Measurements from ENCODE around the gene MYO5A. TPM values are rescaled to one million over a fixed set of nuclear protein-coding genes. Genes with fewer than 3 reads are reported as not detected.

MYO5A gene
- total RNA-seq, 1 experiment from 2014 or later: 9.9 TPM

- CTCF ChIA-PET: no interaction called here
- H3K27me3 ChIP-seq (replicated peaks; ENCODE audit: control insufficient read depth, insufficient read depth, low read length): no peaks in the 10 kb centered on the region
- Mint-ChIP-seq H3K27me3 (ENCODE audit: insufficient read depth, unreplicated experiment) (peaks cover 20% of the 10 kb centered on the region), H3K4me1 (ENCODE audit: low read depth, unreplicated experiment) (peaks cover 7% of the 10 kb centered on the region), H3K4me3 (ENCODE audit: unreplicated experiment) (no peak overlapping the region), H3K27ac (ENCODE audit: unreplicated experiment) (no peak overlapping the region), H3K36me3 (ENCODE audit: insufficient read depth, unreplicated experiment) (no peaks in the 10 kb centered on the region), H3K9me3 (ENCODE audit: unreplicated experiment) (no peaks in the 10 kb centered on the region)
- POLR2A ChIA-PET: no interaction called here
- H3K9me3 ChIP-seq: no peaks in the 10 kb centered on the region
- no TSS peak for BruUV-seq (replicated peaks)
- DNase-seq: no peak
- intact Hi-C loops (cut with micrococcal nuclease; ENCODE audit: unreplicated experiment): no loop called here
- H3K4me3 ChIP-seq (ENCODE audit: low read depth, low read length): no peak overlapping the region
- H3K36me3 ChIP-seq (ENCODE audit: control insufficient read depth, insufficient read depth, low read length): no peaks in the 10 kb centered on the region
- H3K4me1 ChIP-seq: peaks cover 6% of the 10 kb centered on the region; the same call in 1 of the 2 replicates
- TF ChIP-seq, protein P1, sequence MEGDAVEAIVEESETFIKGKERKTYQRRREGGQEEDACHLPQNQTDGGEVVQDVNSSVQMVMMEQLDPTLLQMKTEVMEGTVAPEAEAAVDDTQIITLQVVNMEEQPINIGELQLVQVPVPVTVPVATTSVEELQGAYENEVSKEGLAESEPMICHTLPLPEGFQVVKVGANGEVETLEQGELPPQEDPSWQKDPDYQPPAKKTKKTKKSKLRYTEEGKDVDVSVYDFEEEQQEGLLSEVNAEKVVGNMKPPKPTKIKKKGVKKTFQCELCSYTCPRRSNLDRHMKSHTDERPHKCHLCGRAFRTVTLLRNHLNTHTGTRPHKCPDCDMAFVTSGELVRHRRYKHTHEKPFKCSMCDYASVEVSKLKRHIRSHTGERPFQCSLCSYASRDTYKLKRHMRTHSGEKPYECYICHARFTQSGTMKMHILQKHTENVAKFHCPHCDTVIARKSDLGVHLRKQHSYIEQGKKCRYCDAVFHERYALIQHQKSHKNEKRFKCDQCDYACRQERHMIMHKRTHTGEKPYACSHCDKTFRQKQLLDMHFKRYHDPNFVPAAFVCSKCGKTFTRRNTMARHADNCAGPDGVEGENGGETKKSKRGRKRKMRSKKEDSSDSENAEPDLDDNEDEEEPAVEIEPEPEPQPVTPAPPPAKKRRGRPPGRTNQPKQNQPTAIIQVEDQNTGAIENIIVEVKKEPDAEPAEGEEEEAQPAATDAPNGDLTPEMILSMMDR (IDR thresholded peaks at IDR 0.05; ENCODE audit: insufficient read depth in 1 of 2, low read depth in 1 of 2, low read length in 1 of 2, severe bottlenecking in 1 of 2, unreplicated experiment in 1 of 2): no peak
Measured at GRCh38 chr15:52532427-52532826, 3.7 kb upstream of the MYO5A start.

DNA sequence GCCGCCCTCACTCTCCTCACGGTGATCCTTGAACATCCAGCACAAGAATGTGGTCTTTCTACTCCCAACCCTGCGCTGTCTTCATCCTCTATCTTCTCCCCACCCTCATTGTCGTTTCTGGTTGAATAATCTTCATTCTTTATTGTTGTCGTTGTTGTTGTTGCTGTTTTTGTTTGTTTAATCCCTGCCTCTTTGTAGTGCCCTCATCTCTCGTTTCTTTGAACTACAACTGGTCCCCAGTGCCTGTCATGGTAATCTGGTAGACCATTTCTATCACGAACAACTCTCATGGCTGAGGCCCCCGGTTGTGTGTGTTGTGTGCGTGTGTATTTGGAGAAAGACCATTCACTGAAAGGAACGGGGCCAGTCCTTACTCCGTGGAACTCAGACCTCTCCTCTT lies 1.3 kb upstream of the MYO5A start:
- TF ChIP-seq, protein P1 (IDR thresholded peaks at IDR 0.05; ENCODE audit: insufficient read depth in 1 of 2, low read depth in 1 of 2, low read length in 1 of 2, severe bottlenecking in 1 of 2, unreplicated experiment in 1 of 2): no peak
- H3K9me3 ChIP-seq: no peaks in the 10 kb centered on the region
- intact Hi-C loops (cut with micrococcal nuclease; ENCODE audit: unreplicated experiment): loop anchor here (1.0 to 10.0 kb wide), 6 partner anchors 38 to 275 kb away; no protein-coding TSS in a partner anchor
- peaks cover 6% of the 10 kb centered on the region; the same call in 1 of the 2 replicates for H3K4me1 ChIP-seq
- H3K9me3 Mint-ChIP-seq (ENCODE audit: unreplicated experiment): no peaks in the 10 kb centered on the region
- H3K4me3 ChIP-seq (ENCODE audit: low read depth, low read length): no peak overlapping the region; the same call in 1 of the 2 replicates
- no peak for DNase-seq
- H3K27me3 Mint-ChIP-seq (ENCODE audit: insufficient read depth, unreplicated experiment): peaks cover 25% of the 10 kb centered on the region
- ChIA-PET CTCF (no interaction called here), POLR2A (no interaction called here)
- H3K36me3 Mint-ChIP-seq (ENCODE audit: insufficient read depth, unreplicated experiment): no peaks in the 10 kb centered on the region
- peaks cover 7% of the 10 kb centered on the region for H3K4me1 Mint-ChIP-seq (ENCODE audit: low read depth, unreplicated experiment)
- H3K27me3 ChIP-seq (replicated peaks; ENCODE audit: control insufficient read depth, insufficient read depth, low read length): no peaks in the 10 kb centered on the region
- H3K27ac Mint-ChIP-seq (ENCODE audit: unreplicated experiment): no peak overlapping the region
- BruUV-seq (replicated peaks): TSS peak; percentile 38
- H3K4me3 Mint-ChIP-seq (ENCODE audit: unreplicated experiment): peak overlapping the region; percentile 71
- no peaks in the 10 kb centered on the region for H3K36me3 ChIP-seq (ENCODE audit: control insufficient read depth, insufficient read depth, low read length)

GRCh38 chr15:52529341-52529924 lies 753 bp upstream of the MYO5A start:
- intact Hi-C loops (cut with micrococcal nuclease; ENCODE audit: unreplicated experiment): loop anchor here (1.0 to 10.0 kb wide), 6 partner anchors 39 to 275 kb away; no protein-coding TSS in a partner anchor
- Mint-ChIP-seq H3K4me3 (ENCODE audit: unreplicated experiment) (peak overlapping the region; percentile 71), H3K9me3 (ENCODE audit: unreplicated experiment) (no peaks in the 10 kb centered on the region), H3K27me3 (ENCODE audit: insufficient read depth, unreplicated experiment) (peaks cover 23% of the 10 kb centered on the region), H3K27ac (ENCODE audit: unreplicated experiment) (no peak overlapping the region), H3K36me3 (ENCODE audit: insufficient read depth, unreplicated experiment) (no peaks in the 10 kb centered on the region), H3K4me1 (ENCODE audit: low read depth, unreplicated experiment) (peaks cover 7% of the 10 kb centered on the region)
- H3K9me3 ChIP-seq: no peaks in the 10 kb centered on the region
- TF ChIP-seq, protein P1 (IDR thresholded peaks at IDR 0.05; ENCODE audit: insufficient read depth in 1 of 2, low read depth in 1 of 2, low read length in 1 of 2, severe bottlenecking in 1 of 2, unreplicated experiment in 1 of 2): no peak
- peak in 1 of 2 experiments; percentile 34 for DNase-seq
- BruUV-seq (replicated peaks): no TSS peak
- H3K4me3 ChIP-seq (ENCODE audit: low read depth, low read length): peak overlapping the region; percentile 56
- H3K36me3 ChIP-seq (ENCODE audit: control insufficient read depth, insufficient read depth, low read length): no peaks in the 10 kb centered on the region
- ChIA-PET POLR2A (no interaction called here), CTCF (no interaction called here)
- H3K27me3 ChIP-seq (replicated peaks; ENCODE audit: control insufficient read depth, insufficient read depth, low read length): no peaks in the 10 kb centered on the region
- H3K4me1 ChIP-seq: peaks cover 6% of the 10 kb centered on the region; the same call in 1 of the 2 replicates
